ENCODE data around the gene PHPT1.
"Not testable (repeated sequence)": the region's sequence is repeated elsewhere in the genome, so short reads cannot be mapped to it uniquely, and the experiment has no call there.

The PHPT1 gene

DNA sequence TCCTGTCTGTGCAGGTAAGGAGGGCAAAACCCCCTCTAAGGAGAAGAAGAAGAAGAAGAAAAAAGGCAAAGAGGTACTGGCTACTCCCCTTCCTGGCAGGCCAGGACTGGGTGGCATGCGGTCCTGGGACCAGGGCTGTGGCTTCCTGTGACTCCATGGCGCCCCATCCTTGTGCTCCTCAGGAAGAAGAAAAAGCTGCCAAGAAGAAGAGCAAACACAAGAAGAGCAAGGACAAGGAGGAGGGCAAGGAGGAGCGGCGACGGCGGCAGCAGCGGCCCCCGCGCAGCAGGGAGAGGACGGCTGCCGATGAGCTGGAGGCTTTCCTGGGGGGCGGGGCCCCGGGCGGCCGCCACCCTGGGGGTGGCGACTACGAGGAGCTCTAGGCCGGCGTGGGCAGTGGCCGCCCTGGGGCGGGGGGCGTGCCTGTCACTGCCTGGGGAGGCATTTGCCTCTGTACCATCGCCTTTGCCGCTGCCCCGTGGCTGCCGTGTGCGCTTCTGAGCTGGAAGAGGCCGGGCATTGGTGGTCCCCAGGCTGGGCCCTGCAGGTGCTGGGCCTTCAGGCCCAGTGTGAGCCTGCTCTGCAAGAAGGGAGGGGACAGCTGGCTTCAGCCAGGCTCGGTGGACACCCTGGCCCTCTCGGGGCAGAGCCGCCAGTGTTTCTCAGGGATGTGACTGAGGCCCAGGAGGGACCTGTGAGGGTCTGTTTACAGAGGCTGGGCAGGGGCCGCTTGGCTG lies 8.9 kb upstream of the PHPT1 start:
- DNase-seq = no peak
- Histone ChIP-seq H3K27ac (no peak overlapping the region), H3K36me3 (replicated peaks) (peaks cover 2% of the 10 kb centered on the region), H3K27me3 (replicated peaks) (peaks cover 6% of the 10 kb centered on the region), H3K4me3 (ENCODE audit: low read depth, low read length) (no peak overlapping the region)
- TF ChIP-seq, protein P1, sequence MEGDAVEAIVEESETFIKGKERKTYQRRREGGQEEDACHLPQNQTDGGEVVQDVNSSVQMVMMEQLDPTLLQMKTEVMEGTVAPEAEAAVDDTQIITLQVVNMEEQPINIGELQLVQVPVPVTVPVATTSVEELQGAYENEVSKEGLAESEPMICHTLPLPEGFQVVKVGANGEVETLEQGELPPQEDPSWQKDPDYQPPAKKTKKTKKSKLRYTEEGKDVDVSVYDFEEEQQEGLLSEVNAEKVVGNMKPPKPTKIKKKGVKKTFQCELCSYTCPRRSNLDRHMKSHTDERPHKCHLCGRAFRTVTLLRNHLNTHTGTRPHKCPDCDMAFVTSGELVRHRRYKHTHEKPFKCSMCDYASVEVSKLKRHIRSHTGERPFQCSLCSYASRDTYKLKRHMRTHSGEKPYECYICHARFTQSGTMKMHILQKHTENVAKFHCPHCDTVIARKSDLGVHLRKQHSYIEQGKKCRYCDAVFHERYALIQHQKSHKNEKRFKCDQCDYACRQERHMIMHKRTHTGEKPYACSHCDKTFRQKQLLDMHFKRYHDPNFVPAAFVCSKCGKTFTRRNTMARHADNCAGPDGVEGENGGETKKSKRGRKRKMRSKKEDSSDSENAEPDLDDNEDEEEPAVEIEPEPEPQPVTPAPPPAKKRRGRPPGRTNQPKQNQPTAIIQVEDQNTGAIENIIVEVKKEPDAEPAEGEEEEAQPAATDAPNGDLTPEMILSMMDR (IDR thresholded peaks at IDR 0.05; ENCODE audit: low read depth, low read length, missing control alignments) = no peak
- in situ Hi-C loops (cut with HindIII; ENCODE audit: low pct_ligation_motif_present, low sequenced_read_pairs) = no loop called here

DNA sequence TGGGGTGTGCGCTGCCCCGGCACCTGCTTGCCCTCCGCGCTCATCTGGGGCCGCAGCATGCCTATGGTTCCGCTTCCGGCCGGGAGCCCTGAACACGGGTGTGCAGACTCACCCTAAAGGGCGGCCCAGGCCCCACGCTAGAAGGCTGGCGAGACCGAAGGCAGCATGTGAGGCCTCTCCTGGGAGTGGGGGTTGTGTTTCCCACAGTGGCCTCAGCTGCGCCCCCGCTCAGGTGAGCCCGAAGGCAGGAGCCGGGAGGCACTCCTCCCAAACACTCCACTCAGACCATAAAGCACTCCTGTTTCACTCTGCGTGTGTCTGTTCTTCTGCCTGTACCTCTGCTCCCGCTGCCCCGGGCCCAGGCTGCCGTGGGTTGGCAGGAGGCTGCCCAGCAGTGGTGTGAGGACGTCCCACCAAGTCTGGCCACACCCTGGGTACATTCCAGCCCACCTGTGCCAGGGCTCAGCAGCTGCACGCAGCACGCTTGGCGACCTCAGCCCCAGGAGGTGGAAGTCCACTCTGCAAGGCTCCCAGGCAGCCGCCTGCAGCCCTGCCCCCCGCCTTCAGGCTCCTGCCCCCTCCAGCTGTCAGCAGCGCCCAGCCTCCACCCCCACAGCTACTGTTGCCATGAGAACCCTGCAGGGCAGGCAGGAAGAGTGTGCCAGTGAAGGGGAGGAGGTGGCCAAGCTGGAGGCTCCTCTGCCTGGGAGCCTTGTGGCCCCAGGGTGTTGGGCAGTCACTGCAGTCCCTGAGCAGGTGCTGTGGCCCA lies 8.1 kb upstream of the PHPT1 start:
- no peak for DNase-seq
- Histone ChIP-seq H3K27me3 (replicated peaks) (peaks cover 13% of the 10 kb centered on the region), H3K4me3 (ENCODE audit: low read depth, low read length) (no peak overlapping the region), H3K36me3 (replicated peaks) (peaks cover 2% of the 10 kb centered on the region), H3K27ac (no peak overlapping the region)
- TF ChIP-seq, protein P1 (IDR thresholded peaks at IDR 0.05; ENCODE audit: low read depth, low read length, missing control alignments) = no peak
- in situ Hi-C loops (cut with HindIII; ENCODE audit: low pct_ligation_motif_present, low sequenced_read_pairs) = no loop called here

DNA sequence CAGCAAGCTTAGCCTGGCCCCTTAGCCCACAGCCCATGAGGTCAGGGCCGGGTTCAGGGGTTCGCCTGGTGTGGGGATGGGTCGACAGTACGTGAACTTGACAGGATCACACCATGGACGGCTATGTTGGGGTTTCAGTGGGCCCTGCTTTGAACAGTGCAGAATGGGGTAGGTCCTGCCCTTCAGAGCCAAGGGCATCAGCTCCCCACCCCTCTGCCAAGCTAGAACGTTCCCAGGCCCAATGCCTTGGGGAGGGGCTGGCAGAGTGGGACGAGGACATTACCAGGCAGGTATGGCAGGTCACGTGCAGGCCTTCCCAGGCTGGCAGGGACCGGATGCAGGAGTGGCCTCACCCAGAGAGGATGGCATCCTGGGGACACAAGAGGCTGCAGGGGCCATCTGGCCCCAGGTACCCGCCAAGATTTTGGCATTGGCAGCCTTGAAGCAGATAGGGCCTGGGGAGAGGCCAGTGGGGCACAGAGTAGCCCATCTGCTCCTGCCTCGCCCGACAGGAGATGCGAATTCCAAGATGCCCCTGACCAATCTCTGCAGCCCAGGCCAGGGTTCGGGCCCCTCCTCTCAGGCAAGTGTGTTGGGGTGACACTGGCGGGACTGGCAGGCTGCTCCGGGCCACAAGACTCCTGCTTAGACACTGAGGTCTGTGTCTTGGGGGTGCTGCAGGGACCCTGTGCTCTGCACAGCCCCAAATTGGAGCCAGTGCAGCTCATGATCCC lies 7.4 kb upstream of the PHPT1 start:
- H3K4me3 ChIP-seq (ENCODE audit: low read depth, low read length); H3K27ac ChIP-seq; H3K36me3 ChIP-seq (replicated peaks); in situ Hi-C loops (cut with HindIII; ENCODE audit: low pct_ligation_motif_present, low sequenced_read_pairs); DNase-seq: not testable (repeated sequence)
- H3K27me3 ChIP-seq (replicated peaks) = peaks cover 15% of the 10 kb centered on the region

DNA sequence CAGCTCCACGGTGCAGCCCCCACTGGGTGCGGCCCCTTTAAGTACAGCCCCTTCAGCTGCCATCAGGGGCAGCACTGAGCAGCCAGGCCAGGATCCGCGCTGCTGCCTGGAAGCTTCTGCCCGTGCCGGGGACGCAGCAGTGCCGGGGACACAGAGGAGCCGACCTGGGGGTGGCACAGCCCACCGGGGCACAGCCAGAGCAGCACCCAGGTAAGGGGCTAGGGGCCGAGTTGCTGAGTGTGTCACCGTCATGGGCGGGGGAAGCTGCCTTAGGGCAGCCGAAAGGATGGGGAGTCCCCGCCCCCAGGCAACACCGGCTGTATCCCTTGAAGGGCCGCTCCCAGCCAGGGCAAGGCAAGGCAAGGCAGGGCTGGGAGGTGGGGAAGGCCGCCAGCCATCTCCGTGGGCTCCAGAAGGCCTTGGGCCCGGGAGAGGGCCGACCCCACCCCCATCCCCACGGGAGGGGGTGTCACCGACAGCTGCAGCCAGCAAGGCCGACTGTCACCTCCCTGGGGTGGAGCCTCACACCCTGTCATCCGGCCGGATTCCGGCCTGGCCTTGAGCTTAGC lies 6.7 kb upstream of the PHPT1 start, which contains the start of gene AJM1:
Gene AJM1 (plus strand): TSS at position 99 of the 569 bp plus-strand sequence. CDS start 1,937 bp downstream, outside the sequence.
- DNase-seq = peak; percentile 57

DNA sequence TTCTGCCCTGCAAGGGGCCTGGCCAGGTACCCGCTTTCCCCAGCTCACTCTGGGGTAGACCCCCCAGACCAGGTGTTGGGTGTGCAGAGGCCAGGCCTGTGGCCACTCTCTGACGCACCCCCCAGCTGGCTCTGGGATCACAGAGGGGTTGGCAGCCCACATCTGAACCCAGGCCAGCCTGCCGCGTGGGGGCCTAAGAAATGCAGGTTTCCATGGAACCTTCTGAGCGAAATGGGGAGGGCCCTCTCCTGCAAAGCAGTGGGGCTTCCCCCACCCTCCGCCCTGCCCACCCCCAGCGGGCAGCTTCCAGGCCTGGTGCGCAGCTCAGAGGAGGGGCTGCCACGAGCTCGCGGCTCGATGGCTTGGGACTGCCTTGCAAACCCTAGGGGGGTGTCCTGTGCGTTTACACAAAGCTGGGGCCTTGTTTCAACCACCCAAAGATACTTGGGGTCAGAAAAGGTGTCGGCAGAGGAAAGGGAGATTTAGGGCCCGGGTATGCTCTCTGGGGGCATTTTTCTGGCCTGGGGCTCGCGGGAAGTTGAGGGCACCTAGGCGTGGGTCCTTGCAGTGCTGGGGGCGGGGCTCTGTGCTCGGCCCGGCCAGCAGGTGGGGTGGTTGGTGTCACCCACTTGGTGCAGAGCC lies 5.9 kb upstream of the PHPT1 start:
- H3K27me3 ChIP-seq (replicated peaks) = peaks cover 15% of the 10 kb centered on the region
- H3K4me3 ChIP-seq (ENCODE audit: low read depth, low read length); H3K27ac ChIP-seq; H3K36me3 ChIP-seq (replicated peaks); in situ Hi-C loops (cut with HindIII; ENCODE audit: low pct_ligation_motif_present, low sequenced_read_pairs); DNase-seq: not testable (repeated sequence)

More for the DNA sequence above, 6.7 kb upstream of the PHPT1 start, which contains the start of gene AJM1:
- peaks cover 15% of the 10 kb centered on the region for H3K27me3 ChIP-seq (replicated peaks)
- in situ Hi-C loops (cut with HindIII; ENCODE audit: low pct_ligation_motif_present, low sequenced_read_pairs); H3K36me3 ChIP-seq (replicated peaks); H3K27ac ChIP-seq: not testable (repeated sequence)
- TF ChIP-seq, protein P1 (IDR thresholded peaks at IDR 0.05; ENCODE audit: low read depth, low read length, missing control alignments) = peak; percentile 90
- H3K4me3 ChIP-seq (ENCODE audit: low read depth, low read length) = peak within 1 kb of the TSS; percentile 53
